GM18511 (cell line): ENCODE measurements around the gene TBCK.

ENCODE experiments used
- ATAC-seq: cut with Tn5 transposase; IDR thresholded peaks from one replicate; pipeline ENCODE4 v1.9.1; 2021; ENCODE audit warnings: mild to moderate bottlenecking, moderate library complexity; ENCODE audit not compliant: unreplicated experiment

Gene TBCK

DNA sequence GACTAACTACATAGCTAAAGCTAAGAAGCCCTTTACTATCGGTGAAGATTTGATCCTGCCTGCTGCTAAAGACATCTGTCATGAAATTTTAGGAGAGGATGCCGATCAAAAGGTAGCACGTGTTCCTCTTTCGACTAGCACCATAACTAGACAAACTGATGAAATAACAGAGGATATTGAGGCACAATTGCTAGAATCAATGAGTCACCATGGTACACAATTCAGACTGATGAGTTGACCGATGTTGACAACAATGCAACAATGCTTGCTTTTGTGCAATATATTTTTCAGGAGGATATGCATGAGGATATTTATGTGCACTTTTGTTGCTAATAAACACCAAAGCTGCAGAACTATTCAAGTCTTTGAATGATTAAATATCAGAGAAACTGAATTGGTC, 24.3 kb downstream of the TBCK start:
- ATAC-seq, result no peak

DNA sequence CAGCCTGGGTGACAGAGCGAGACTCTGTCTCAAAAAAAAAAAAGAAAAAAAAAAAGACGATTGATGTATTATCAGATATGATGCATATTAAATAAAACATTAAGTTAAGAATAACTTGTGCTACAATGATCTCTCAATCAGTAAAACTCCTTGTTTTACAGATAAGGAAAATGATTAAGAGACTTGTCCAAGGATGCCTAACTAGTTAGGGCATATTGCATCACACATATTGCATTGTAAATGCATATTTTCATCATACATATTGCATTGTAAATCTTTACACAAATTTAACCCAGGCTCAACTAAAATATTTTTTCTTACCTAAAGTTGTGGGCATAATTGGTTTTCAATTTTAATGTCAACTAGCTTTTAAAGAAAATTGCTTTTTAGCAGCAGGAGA, 26.3 kb downstream of the TBCK start:
- no peak for ATAC-seq

DNA sequence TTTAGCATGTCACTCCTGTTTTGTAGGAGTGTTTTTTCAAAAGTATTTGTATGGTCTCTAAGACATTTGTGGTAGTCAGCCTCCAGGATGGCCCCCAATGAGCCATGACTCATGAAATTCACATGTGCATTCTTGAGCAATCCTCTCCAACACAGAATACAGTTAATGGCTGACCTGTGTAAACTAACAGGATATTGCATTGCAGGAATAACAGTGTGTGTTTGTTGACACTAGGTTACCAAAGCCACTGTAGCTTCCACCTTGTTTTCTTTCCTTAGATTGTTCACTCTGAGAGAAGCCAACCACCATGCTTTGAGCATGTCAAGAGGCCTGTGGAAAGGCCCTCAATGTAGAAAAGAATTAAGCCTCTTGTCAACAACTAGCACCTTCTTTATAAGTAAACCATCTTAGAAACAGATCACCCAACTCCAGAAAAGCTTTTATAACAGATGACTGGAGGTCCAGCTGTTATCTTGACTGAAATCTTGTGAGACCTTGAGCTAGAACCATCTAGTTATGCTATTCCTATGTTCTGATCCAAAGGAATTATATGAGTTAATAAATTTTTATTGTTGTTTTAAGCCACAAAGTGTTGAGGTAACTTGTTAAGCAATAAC, 28.5 kb downstream of the TBCK start:
- ATAC-seq, result no peak

DNA sequence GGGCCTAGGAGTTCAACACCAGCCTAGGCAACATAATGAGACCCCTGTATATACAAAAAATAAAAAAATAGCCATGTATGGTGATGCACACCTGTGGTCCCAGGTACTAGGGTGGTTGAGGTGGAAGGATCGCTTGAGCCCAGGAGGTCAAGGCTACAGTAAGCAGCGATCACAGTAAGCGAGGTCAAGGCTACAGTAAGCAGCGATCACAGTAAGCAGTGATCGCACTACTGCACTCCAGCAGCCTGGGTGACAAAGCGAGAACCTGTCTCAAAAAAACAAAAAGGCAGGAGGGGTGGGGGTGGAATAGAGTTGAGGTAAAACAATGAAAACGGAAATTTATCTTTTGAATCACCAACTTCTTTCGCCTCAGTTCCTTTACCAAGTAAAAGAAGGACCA, 29.4 kb downstream of the TBCK start:
- no peak for ATAC-seq

DNA sequence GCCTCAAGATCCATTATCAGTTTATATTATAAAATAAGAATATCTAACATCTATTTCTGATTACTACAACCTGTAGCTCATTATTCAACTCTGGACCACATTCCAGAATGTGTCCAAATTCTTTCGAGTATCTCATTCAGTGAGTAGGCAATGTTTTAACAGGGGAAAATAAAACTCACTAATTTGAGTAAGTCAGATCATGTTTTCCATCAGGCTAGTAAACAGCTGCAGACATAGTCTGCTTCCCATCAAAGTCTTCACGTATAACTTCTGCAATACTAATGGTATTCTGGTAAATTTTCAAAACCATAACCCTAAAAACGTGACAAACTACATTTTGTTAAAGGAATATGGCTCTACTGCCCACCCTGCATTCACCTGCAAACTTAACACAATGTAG, 31.8 kb downstream of the TBCK start:
- ATAC-seq, result no peak

DNA sequence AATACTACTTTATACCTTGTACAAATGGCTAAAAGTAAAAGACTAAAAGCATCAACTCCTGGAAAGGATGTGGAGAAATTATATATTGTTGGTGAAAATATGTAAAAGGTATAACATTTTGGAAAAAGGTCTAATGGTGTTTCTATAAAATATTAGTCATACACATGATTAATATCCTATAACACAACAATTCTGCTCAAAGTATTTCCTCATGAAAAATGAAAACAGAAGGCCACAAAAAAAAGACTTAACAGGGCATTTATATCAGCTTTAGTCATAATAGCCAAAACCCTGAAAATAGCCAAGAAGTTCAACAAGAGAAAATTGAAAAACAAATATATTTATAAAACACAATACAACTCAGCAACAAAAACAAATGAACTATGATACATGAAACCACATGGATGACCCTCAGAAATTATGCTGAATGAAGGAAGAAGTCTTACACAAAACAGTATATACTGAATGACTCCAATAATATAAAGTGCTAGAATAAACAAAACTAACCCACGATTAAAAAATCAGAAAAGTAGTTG, 38.8 kb downstream of the TBCK start:
- no peak for ATAC-seq

DNA sequence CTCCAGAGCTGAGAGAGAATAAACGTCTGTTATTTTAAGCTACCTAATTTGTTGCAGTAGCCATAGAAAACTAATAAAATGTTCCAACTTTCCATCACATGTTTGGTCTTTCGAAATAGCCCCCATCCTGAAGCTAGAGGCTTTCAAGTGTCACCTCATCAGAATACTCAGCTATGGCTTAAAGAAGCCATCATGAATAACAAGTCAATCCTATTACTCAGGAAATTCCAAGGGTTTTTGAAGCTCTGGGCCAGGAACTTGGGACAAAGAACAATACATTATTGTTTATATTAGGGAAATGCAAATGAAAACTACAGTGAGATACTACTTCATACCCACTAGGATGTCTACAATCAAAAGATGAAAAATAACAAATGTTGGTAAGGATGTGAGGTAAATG, 42.2 kb downstream of the TBCK start:
- no peak for ATAC-seq

DNA sequence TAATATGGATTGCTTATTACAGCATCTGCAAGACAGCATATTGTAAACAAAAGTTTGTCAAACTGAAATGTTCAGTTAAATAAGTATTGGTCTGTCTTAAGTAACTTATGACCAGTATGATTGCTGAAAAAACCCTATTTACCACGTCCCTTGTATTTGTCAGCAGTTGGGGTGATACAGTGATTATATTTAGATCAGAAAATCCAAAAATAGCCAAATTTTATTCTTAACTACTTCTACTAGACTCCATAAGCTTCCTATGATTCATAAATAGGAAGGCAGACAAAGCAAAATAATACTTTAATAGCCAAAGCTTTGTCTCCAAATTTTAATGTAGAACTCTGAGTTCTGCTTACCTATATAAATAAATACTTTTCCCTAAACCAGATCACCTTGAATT, 45.3 kb downstream of the TBCK start:
- ATAC-seq, result no peak

DNA sequence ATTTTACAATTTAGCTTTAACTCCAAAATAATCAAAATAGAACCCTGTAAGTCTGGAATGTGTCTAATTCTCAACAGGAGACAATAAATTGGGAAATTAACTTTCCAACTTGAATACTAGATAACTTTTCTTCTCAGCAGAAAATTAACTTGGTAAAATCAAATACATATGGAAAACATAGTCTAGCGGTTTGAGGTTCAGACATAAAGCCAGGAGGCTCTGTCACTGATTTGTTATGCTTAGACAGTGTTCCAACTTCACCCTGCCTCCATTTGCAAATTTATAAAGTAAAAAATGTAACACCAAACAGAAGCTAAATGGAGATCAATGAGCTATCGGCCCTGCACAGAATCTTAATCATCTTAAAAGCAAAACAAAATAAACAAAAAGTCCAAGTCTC, 46.3 kb downstream of the TBCK start:
- no peak for ATAC-seq

DNA sequence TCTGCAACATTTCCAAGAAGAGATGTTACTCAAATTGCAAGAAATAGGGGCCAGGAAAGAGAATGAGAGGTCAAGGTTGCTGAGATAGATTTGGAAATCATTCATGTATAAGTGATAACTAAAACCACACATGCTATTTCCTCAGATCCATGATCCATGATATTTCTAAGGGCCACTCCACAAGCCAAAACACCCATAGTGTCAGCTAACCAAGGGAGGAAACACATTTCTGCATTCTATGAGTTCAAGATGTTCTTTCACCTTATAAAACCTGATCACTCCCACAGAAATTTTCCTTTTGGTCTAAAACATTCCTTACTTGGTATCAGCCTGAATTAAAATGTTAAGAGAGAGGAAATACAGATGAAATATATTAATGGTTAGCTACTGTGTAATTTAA, 47.2 kb downstream of the TBCK start:
- no peak for ATAC-seq

DNA sequence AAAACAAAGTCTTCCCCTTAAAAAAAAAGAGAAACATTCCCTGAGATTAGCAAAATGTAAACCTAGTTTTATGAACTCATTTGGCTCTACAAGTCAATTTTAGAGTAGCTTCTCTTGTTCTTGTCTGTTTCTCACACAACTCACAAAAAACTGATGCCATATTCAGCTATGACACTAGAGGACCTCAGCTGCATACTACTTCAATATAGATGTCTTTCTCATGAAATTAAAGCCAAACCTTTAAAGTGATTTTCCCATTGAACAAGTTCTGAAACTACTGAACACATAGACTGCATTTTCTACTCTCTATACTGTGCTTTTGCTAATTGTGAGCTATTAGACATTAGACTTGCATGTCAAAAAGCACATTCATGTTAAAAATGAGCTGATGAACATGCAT, 49.8 kb downstream of the TBCK start:
- peak; percentile 68 for ATAC-seq

DNA sequence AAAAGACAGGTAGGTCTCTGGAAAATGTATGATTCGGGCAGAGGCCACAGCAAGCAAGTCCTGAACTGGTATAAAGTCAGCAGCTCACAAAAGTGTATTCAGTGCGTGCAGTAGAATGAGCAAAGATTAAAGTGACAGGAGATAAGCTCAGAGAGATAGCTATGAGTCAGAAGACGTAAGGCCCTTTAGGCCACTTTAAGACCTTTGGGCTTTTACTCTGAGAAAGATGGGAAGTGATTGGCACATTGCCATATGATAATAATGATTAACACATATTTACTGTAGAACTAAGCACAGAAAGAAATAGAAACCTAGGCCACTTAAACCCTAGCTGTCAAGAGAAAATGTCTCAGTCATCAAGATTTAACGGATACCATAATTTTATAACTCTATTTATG, 51.7 kb downstream of the TBCK start:
- ATAC-seq, result no peak

DNA sequence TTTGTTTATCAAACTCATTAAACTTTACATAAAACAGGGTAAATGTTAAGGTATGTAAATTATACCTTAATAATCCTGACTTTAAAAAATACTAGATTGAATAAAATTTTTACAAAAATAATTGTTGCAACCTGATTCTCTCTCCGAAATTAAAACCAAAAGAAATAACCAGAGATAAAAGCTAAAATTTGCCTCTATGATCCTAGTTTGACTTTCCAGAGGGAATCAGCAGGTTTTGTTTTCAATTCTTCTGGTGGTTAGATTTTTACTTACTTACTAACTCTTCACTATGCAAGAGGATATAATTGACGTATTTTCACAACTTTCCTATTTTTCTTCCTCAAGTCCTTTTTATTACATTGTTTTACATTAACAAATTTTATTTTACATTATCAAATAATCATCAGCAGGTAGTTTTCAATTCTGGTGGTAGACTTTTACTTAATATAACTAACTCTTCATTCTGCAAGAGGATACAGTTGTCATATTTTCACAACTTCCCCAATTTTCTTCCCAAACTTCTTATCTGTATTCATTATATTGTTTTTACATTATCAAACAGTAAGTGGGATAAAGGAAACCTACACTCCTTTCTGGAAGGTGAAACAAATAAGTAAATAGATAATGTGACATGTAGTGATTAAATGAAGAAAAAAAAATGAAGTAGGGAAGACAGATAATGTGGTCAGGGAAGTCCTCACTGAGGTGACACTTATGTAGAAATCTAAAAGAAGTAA, 52.2 kb downstream of the TBCK start:
- no peak for ATAC-seq

DNA sequence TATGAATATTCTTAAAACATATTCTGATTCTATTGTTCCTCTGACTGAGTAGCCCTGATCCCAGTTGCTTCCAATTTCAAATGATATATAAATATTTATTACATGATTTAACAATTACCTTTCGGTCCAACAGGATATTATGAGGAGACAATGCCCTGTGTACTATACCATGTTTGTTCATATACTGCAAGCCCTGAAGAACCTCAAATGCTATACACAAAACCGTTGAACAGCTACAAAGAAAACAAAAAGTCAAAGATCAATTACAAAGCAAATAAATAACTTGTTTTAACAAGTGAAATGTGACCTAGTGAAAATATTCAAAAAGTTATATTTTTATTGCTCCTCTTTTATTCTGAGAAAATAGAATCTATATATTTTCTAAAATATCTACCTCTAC, 54.0 kb downstream of the TBCK start:
- ATAC-seq, result no peak

DNA sequence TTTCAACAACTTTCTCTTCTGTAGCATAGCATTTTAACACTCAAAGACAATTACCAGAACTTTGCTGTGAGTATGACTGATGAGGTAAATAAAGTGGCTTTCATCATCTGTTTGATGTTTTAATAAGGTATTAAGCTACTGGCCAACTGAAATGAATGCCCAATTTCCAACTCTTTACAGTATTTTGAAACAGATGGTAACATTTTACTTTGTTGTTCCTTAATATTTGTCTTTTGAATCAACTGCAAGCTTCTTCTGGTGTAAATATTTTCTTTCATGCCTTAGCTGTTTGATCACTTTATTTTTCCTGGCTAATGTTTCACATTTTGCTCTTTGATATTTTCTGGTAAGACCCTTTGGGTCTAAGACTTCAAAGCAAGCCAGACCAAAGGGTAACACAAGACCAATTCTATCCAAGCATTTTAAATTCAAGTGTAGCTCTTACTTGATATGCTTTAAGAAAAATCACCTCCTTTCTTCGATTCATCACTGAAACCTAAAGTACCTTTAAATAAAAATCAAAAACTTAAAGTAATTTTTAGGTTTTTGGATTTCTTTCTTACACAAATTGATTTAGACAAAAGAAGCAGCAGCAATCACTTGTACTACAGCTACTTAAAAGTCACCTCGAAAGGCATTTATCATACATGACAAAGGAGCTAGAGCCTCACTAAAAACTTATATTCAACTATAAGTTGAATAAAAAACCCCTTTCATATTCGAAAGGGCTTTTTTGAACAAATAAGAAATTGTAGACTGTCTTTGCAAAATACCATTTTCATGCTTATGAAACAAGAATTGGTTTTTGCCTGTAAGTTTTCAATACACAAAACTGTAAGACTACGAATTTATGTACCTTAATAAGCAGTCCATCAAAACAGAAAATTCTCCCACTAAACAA, 57.6 kb downstream of the TBCK start:
- ATAC-seq, result no peak

DNA sequence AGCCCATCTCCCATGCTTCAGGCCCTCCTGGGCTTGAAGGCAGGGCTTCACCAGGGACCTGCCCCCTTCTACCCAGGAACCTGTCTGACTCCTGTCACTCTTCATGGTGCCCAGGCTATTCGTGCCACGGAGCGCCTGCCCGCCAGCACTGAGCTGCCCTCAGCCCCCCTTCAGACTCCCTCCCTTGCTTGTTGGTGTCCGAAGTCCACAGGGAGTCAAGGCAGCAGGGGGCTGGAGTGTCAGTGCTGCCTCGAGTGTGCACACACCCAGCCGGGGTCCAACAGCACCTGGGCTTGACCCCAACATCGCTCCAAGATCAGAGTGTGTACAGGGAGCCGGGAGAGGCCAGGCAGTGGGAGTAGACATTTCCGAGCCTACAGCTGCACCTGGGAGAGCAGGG, 59.8 kb downstream of the TBCK start:
- no peak for ATAC-seq

DNA sequence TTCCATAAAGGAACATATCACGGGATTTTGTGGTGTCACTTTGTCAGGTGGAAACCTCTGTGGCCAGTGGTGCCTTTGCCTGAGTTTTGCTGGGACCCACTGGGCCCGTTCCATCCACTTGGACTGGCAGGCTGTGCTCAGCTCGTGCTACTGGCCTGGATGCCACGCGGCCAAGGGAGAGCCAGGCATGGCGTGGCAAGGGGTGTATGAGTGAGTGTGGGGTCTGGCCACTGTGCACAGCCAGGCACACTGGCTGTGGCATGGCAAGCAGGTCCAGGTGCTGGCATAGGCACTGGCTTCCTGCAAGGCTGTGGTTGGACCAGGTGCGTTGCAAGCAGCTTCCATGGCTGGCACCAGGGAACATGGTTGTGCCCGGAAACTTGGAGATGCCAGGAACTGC, 60.8 kb downstream of the TBCK start:
- no peak for ATAC-seq

DNA sequence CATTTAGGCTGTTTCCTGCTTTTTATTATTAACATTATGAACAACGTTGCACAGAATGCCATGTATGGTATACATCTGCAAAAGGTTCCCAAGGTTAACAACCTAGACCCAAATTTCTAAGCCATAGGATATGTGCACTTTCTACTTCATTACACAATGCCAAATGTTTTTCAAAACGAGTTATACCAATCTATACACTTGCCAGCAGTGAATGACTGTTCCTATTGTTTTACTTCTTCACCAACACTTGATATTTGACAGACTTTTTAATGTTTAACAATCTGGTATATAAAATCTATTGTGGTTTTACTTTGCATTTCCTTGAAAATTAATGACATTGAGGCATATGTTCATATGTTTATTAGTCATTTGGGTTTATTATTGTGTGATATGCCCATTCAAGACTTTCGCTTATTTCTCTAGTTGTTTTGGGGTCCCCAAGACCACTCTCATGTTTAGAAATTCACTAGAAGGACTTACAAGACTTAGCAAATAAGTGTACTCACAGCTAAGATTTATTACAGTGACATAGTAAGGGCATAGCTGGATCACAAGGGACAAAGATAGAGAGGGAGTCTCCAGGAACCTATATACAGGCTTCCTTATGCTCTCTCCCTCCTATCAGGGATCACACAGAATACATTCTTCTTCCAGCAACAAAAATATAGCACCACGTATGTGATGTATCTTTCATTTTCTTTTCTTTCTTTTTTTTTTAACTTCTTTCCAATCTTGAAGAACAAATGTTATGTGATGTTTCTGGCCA, 62.5 kb downstream of the TBCK start:
- ATAC-seq, result no peak

DNA sequence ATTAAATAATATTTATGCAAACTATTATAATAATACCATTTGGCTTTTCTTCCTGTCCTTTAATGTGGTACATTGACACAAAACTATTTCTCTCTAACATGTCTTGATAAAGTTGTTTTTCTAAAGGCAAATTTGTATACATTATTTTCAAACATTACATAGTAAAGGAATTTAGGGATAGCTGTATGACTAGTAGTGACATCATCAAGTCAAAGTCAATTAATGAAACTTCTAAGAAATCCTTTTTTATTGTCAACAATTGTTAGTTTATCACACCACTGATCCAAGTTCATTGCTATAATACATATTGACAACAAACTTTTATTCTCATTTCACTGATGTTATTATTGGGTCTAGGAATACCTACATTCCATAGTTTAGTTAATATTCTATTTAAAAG, 68.4 kb downstream of the TBCK start:
- ATAC-seq, result no peak

DNA sequence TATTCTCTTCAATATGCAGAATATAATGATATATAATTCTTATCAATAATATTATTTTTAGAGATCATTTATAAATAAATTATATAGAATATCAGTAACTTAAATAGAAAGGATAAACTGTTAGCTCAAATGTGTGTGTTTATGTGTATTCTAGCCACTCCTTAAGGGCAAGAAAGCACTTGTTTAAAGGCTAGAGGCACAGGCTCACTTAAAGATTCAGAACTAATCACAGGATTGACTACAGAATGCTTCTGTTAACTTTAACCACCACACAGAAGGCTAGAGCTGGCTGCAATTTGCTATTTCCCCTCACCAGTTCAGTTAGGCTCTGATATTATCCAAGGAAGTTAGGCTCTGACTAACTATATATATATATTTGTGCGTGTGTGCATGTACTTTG, 69.6 kb downstream of the TBCK start:
- ATAC-seq, result no peak

DNA sequence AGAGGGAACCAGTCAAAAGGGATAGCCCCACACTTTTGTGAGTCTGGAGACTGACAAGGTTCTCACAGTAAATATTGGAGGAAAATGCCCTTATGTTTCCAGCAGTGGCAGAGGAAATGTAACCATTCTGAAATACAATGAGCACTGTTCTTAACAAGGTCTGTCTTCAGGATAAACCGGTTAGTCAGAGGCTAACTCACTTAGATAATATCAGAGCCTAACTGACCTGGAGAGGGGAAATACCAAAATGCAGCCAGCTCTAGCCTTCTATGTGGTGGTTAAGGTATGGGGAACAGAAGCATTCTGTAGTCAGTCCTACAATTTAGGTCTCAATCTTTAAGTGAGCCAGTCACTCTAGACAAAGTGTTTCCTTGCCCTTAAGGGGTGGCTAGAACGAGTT, 70.8 kb downstream of the TBCK start:
- ATAC-seq, result no peak
